HG03520 (cell line): Measurements from ENCODE around the gene RCOR2.

Experiments
- ATAC-seq: cut with Tn5 transposase; IDR thresholded peaks from one replicate; pipeline ENCODE4 v1.9.1; 2021; ENCODE audit warnings: mild to moderate bottlenecking, moderate library complexity; ENCODE audit not compliant: unreplicated experiment

RCOR2 gene

GRCh38 chr11:63923319-63923718, 6.4 kb upstream of the RCOR2 start:
- no peak for ATAC-seq

DNA sequence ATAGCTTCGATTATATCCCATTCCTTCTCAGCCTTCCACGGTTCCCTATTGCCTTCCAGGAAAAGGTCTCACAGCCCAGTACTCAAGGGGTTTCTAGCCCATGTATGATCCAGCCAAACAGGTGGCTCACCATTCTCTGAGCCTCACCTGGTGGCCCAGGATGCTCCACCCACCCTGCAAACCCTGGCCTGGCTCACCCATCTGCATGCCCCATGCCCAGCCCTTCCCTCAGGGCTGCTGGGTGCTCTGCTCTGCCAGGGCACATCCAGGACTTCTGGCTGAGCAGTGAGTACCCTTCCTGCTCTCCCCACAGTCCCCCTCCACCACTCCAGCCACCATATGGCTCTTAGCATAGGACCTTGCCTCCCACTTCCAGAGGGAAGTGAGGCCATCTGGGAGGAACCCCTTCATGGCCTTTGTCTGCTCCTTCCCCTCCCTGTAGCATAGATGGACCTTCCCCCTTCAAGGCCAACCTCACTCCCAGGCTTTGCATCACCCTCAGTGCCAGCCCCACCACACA, 5.8 kb upstream of the RCOR2 start:
- no peak for ATAC-seq

DNA sequence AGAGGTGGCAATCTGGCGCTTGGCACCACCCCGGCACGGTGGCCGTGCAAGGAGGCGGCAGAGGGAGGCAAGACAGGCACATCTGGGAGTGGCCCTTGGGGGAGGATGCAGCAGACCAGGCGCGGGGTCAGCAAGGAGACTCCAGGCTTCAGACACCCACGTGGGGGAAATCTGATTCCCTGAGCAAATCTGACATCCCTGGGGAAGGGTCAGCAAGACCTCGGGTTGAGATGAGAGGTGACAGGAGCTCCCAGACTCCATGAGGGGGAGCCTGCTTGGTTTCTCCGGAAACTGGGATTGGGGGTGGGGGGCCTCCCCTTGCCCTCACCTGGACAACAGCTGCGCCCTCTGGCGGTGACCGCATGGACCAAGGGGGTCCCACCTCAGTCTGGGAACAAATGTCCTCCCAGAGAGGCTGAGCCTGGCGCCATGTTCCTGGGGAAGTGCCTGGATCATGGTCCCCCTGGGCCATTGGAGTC, 4.0 kb upstream of the RCOR2 start:
- ATAC-seq: no peak

GRCh38 chr11:63920126-63920938, 3.4 kb upstream of the RCOR2 start:
- no peak for ATAC-seq

DNA sequence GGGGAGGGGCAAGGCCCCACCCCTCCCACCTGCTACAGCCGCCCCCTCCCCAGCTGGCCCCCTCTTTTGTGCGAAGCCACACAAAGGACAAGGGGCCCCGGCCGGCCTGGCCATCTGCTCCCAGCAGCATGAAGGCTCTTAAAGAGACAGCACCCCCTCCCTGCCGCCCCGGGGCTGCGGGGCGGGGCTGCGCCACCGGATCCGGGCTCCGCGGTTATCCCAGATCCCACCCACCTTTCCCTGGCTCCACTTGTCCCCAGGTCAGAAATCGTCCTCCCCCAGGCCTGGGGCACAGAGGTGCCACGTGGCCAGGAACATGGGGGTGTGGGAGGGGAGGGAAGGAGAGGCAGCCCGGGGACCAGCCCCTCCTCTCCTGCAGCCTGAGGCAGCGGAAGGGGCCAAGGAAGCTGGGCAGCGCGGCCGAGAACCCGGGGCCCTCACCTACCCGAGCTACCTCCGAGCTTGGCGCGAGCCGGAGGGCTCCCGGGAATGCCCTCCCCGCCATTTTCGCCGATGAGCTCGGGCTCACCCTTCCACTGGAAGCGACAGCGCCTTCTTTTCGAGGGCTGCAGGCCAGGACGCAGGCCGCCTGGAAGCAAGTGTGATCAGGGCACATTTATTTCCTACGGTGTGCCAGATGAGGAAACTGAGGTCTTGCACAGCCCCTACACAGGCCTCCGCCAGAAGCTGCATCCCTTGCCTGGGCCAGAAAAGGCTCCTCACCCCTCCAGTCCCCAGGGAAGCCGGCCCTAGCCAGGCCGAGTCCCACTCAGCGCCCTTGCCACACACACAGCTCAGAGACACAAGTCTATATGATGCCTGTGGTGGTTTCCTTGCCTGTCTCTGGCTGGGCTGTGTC, 2.5 kb upstream of the RCOR2 start:
- ATAC-seq: no peak

DNA sequence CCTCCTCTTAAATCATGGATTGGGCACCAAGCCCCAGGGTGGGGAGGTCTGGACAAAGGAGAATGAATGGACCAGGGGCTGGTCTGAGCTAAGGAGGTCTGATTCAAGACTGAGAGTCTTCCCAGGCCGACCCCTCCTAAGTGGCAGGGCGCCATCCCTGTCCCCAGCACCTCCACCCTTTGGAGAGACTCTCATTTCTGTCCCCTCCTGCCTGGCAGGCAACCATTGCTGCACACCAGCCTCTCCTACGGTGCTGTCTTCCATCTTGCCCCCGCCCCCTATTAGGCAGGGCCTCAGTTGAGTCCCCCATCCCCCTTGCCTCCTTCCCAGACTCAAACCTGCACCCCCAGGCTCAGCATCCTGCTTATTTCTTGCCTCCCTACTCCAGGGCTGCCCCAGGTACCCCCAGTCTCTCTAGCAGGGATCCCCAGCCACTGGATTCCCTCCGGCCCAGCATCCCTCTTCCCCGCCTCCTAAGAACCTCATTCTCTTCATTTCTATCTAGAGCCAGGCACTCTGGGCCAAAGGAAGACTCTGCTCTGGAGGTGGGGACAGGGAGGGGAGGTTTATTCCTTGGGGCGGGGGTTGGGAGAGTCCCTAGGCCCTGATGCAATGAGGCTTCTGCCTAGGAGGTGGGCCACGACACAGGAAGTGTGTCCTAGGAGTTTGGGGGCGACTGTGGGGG, 1.7 kb upstream of the RCOR2 start:
- no peak for ATAC-seq

DNA sequence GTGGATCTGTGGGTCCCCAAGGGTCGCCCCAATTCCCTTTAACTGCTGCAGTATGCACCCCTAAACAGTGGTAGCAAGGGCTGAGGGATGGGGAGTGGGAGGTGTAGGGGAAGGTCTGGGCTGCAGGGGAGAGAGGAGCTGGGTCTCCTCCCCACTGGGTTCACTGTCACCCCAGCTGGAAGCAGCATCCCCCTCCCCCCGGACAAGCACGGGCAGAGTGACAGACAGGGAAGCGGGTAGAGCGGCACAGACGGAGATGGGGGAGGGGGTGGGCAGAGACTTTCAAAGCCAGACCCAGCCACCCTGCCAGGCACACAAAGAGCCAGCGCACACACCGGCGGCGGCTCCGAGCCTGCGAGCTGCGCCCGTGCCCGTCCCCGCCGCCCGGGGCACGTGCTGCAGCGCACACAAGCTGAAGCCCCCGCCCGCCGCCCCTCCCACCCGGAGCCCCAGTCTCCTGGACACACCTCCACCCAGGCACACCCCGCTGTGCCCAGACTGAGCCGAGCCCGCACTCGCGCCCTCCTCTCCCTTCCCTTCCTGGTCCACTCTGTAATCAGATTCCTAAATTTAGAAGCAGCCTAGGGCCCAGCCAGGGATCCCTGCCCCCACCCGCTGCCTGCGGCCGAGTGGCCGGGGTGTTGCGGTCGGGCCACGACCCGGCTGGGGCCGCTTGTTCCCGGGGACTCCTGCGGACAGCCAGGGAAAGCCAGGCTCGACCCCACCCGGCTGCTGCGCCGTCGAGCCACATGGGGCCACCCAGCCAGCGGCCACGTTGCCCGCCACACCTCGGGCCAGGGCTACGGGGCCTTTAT, 935 bp upstream of the RCOR2 start:
- no peak for ATAC-seq

- no peak for ATAC-seq
Observed at GRCh38 chr11:63915961-63916836, 765 bp downstream of the RCOR2 start.

- ATAC-seq: no peak
Observed at GRCh38 chr11:63914896-63915691, 1.9 kb downstream of the RCOR2 start.

GRCh38 chr11:63913866-63914830, 2.8 kb downstream of the RCOR2 start:
- ATAC-seq: no peak

DNA sequence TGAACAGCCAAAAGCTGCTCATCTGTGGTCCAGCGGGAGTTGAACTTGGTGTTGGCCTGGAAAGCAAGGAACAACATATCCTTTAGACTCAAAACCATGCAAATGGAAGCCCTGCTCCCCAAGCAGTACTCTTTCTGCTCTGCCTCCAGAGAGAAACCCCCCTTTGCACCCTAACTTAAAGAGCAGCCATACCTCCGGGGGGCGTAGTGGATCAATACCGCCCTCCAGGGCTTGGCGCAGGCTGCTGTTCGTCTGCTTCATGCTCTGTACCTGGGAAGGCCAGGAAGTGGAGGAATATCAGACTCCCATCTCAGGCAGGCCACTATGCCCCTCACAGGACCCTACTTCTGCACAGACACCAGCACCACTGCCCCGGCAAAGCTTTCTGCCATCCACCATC, 4.3 kb downstream of the RCOR2 start:
- ATAC-seq: no peak

DNA sequence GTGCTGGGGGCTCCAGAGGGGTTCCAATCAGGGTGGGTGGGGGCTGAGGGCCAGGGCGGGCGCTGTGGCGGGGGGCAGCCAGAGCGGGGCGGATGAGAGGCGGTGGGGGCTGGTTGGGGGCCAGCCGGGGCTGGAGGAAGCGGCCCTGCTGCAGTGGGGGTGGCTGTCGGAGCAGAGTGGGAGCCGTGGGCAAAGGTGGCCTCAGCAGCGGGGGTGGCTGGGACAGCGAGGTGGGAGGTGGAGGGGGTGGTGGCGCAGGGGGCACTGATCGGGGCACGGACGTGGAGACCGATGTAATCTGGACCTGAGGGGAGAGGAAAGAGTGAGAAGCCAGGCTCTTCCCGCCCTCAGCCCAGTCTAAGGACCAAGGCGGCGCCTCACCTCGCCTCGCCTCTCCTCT, 5.1 kb downstream of the RCOR2 start:
- ATAC-seq: no peak

- no peak for ATAC-seq
Observed at GRCh38 chr11:63911440-63911839, 5.5 kb downstream of the RCOR2 start.

DNA sequence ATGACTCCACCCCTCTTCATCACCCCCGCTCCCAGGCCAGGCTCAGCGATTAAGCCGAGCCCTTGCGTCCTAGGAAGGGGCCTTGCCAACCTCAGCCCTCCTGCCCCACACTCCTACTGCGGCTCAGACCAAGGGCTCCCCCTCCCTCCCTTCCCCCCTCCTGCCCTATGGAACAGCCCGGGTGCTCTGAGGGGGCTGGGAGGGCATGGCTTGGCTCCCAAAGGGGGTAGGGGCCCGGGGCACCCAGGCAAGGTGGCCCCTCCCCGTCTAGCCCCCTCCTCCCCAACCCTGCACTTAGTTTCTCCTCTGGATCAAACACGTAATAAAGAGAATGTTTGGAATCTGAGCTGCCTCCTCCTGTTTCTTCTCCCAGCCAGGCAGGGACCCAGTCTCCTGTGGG, 6.3 kb downstream of the RCOR2 start:
- ATAC-seq: no peak

DNA sequence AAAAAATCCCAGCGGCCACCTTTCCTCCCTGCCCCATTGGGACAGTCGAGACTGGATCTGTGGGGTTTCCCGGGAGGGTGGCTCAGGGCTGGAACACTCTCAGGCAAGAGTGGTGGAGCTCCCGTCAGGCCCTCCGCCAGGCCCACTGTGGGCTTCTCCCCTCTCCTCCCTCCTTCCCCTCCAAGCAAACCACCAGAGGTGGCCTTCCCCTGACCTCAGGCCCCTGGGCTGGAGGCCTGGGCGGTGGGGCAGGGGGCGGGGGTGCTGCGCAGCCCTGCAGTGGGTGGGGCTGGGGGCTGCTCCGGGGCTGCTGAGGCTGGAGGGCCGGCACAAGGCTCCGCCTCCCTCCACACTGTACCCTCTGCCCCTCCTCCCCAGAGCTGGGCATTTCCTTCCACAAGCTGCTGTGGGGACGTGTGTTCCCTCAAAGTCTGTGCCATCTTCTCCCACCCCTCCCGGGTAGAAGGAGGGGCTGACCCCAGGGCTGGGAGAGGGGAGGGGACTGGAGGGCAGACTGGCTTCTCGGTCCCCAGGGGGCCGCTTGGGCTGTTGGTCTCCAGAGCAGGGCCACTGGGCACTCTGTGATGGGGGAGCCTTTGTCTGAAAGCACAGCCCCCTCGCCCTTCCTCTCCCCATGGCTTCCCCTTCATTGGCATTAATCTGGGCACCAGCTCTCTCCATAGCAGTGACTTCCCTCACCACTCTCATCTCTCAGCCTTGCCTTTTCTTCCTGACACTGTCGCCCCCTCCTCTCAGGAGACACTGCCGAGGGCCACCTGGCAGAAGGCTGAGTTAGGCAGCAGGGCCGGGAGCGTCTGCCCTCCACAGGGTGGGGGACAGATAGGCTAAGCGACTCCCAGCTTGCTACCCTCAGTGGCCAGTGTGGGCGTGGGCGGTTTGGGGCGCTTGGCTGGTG, 7.1 kb downstream of the RCOR2 start:
- ATAC-seq: no peak

- no peak for ATAC-seq
Observed at GRCh38 chr11:63908631-63909401, 8.1 kb downstream of the RCOR2 start.
